ENCODE data around the gene GRM3. TPM values are rescaled to one million over a fixed set of nuclear protein-coding genes. Genes with fewer than 3 reads are reported as not detected.

The GRM3 gene
- total and polyA plus RNA-seq, 2 of the 13 experiments (the other 11 are each of a cell fraction or from before 2014, with no cell fraction given) = not detected

GRCh38 chr7:86733783-86734182, 90.1 kb downstream of the GRM3 start (continued):
- peak; percentile 27; the same call in 1 of the 2 replicates for TF ChIP-seq NFE2 (CRISPR knock-in tag; IDR thresholded peaks at IDR 0.05)

DNA sequence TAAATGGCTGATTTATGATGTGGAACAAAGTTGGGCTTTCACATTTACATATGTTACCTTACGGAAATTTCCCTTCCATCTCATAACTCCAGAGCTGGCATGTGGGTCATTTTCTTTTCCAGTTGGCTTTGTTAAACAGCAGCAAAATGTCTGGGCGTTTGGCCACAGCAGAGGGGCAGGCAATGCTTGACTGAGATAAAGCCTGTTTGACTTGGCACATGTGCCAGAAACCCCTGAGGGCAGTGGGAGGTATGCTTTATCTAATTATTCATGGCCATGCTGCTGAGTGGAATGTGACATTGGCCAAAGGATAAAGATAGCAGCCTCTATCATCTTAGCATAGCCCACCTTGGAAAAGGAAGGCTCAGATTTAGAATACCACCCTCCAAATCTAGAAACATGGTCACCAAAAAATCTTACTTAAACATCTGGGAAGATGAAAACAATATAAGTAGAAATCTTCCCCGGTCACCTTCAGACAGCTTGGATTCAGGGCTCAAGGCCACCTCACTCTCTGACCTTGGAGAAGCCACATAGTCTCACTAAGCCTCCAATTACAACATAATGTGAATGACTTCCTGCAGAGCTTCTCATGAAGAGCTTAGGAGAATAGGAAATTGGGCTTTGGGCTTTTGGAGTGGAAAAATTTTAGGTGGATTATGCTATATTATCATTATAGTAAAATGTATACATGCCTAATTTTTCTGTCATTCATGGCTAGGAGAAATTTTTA, 101.5 kb downstream of the GRM3 start:
- ChIA-PET POLR2A (no interaction called here), CTCF (ENCODE audit: low intra/inter-chr PET ratio, low total read pairs) (no interaction called here)
- Histone ChIP-seq H3K9ac (ENCODE audit: insufficient read depth, low read depth, low read length) (no peak overlapping the region), H3K4me3 (replicated peaks in 1 of 3; ENCODE audit: insufficient read depth in 1 of 3, low read depth in 2 of 3, low read length in 3 of 3) (no peak overlapping the region), H3K27ac (ENCODE audit: extremely low read length, insufficient read depth, low read length) (no peak overlapping the region), H2AFZ (ENCODE audit: low read length) (no peak overlapping the region), H3K36me3 (replicated peaks in 1 of 2; ENCODE audit: control insufficient read depth in 1 of 2, insufficient read depth in 2 of 2, low read length in 2 of 2) (no peaks in the 10 kb centered on the region), H3K27me3 (ENCODE audit: control insufficient read depth in 1 of 2, insufficient read depth in 2 of 2, low read length in 2 of 2) (no peaks in the 10 kb centered on the region), H3K4me1 (ENCODE audit: insufficient read depth, low read length) (no peaks in the 10 kb centered on the region), H4K20me1 (ENCODE audit: insufficient read depth, low read length) (no peaks in the 10 kb centered on the region), H3K79me2 (ENCODE audit: insufficient read depth, low read length) (no peaks in the 10 kb centered on the region), H3K9me3 (ENCODE audit: low read length) (no peaks in the 10 kb centered on the region), H3K4me2 (ENCODE audit: low read depth, low read length) (no peak overlapping the region)
- 6% methylated on average over 3 of the region's 3 CpGs for WGBS (ENCODE audit: low lambda C conversion rate)
- BruUV-seq (replicated peaks) = no TSS peak
- FAIRE-seq (no peak), ATAC-seq (no peak), DNase-seq (ENCODE audit: low spot score) (no peak)
- intact Hi-C loops (cut with micrococcal nuclease; ENCODE audit: unreplicated experiment) (no loop called here), in situ Hi-C loops (cut with HindIII; ENCODE audit: extremely low pct_ligation_motif_present, low pct_unique_long_range_greater_than_20kb) (no loop called here)
- TF ChIP-seq ZNF441 (CRISPR knock-in tag; IDR thresholded peaks at IDR 0.05; ENCODE audit: borderline replicate concordance) = no peak
- no peak for TF ChIP-seq YEATS4 (CRISPR knock-in tag; IDR thresholded peaks at IDR 0.05; ENCODE audit: borderline replicate concordance)
- no peak for TF ChIP-seq ZNF549 (CRISPR knock-in tag; IDR thresholded peaks at IDR 0.05)
- TF ChIP-seq, protein P1, sequence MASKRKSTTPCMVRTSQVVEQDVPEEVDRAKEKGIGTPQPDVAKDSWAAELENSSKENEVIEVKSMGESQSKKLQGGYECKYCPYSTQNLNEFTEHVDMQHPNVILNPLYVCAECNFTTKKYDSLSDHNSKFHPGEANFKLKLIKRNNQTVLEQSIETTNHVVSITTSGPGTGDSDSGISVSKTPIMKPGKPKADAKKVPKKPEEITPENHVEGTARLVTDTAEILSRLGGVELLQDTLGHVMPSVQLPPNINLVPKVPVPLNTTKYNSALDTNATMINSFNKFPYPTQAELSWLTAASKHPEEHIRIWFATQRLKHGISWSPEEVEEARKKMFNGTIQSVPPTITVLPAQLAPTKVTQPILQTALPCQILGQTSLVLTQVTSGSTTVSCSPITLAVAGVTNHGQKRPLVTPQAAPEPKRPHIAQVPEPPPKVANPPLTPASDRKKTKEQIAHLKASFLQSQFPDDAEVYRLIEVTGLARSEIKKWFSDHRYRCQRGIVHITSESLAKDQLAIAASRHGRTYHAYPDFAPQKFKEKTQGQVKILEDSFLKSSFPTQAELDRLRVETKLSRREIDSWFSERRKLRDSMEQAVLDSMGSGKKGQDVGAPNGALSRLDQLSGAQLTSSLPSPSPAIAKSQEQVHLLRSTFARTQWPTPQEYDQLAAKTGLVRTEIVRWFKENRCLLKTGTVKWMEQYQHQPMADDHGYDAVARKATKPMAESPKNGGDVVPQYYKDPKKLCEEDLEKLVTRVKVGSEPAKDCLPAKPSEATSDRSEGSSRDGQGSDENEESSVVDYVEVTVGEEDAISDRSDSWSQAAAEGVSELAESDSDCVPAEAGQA (IDR thresholded peaks at IDR 0.05; ENCODE audit: low read depth) = no peak
- TF ChIP-seq, protein P1 (CRISPR knock-in tag; IDR thresholded peaks at IDR 0.05; ENCODE audit: borderline replicate concordance) = no peak
- TF ChIP-seq, protein P2, sequence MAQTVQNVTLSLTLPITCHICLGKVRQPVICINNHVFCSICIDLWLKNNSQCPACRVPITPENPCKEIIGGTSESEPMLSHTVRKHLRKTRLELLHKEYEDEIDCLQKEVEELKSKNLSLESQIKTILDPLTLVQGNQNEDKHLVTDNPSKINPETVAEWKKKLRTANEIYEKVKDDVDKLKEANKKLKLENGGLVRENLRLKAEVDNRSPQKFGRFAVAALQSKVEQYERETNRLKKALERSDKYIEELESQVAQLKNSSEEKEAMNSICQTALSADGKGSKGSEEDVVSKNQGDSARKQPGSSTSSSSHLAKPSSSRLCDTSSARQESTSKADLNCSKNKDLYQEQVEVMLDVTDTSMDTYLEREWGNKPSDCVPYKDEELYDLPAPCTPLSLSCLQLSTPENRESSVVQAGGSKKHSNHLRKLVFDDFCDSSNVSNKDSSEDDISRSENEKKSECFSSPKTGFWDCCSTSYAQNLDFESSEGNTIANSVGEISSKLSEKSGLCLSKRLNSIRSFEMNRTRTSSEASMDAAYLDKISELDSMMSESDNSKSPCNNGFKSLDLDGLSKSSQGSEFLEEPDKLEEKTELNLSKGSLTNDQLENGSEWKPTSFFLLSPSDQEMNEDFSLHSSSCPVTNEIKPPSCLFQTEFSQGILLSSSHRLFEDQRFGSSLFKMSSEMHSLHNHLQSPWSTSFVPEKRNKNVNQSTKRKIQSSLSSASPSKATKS (CRISPR knock-in tag; IDR thresholded peaks at IDR 0.05) = no peak
- TF ChIP-seq NCOR1 (IDR thresholded peaks at IDR 0.05; ENCODE audit: borderline replicate concordance, low read length) = no peak
- TF ChIP-seq, protein P3, sequence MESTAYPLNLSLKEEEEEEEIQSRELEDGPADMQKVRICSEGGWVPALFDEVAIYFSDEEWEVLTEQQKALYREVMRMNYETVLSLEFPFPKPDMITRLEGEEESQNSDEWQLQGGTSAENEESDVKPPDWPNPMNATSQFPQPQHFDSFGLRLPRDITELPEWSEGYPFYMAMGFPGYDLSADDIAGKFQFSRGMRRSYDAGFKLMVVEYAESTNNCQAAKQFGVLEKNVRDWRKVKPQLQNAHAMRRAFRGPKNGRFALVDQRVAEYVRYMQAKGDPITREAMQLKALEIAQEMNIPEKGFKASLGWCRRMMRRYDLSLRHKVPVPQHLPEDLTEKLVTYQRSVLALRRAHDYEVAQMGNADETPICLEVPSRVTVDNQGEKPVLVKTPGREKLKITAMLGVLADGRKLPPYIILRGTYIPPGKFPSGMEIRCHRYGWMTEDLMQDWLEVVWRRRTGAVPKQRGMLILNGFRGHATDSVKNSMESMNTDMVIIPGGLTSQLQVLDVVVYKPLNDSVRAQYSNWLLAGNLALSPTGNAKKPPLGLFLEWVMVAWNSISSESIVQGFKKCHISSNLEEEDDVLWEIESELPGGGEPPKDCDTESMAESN (CRISPR knock-in tag; conservative IDR thresholded peaks at IDR 0.05) = no peak
- no peak for TF ChIP-seq ZNF235 (CRISPR knock-in tag; IDR thresholded peaks at IDR 0.05; ENCODE audit: borderline replicate concordance)
- no peak for TF ChIP-seq ZNF33A (CRISPR knock-in tag; IDR thresholded peaks at IDR 0.05; ENCODE audit: borderline replicate concordance)
- no peak for TF ChIP-seq PRMT3 (CRISPR knock-in tag; IDR thresholded peaks at IDR 0.05; ENCODE audit: borderline replicate concordance, low read depth)
- no peak for TF ChIP-seq TBP (CRISPR knock-in tag; IDR thresholded peaks at IDR 0.05)

Data from HepG2 (cell line).